GM19397 (cell line): ENCODE measurements around the gene CRABP1.

Source experiments
- ATAC-seq: cut with Tn5 transposase; IDR thresholded peaks from one replicate; pipeline ENCODE4 v1.9.1; 2021; ENCODE audit warnings: mild to moderate bottlenecking, moderate library complexity; ENCODE audit not compliant: unreplicated experiment

The CRABP1 gene

DNA sequence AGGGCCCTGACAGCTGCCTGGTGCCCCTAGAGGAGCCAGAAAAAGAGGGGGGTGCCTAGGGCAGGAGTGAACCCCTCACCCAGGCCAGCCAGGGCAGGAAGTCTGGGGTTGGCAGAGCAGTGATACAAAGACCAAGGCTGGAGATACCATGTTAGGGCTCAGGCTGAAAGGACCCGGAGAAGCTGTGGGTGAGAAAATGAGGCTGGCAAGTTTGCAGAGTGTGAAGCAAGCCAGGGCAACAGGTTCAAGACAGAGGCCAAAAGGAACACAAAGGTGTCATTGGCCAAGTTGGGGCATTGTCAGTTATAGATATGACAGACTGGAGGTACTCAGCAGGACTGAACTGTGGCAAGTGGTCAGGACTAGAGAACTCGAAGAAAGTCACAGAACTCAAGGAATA is 57.2 kb downstream of the CRABP1 start:
- ATAC-seq, result no peak
